IgD-negative memory B cell (primary cell): ENCODE measurements around the gene ZBTB21. TPM values are rescaled to one million over a fixed set of nuclear protein-coding genes. Genes with fewer than 3 reads are reported as not detected.
"Not testable (repeated sequence)": the region's sequence is repeated elsewhere in the genome, so short reads cannot be mapped to it uniquely, and the experiment has no call there.

ENCODE experiments used
- H3K27ac Mint-ChIP-seq, 3 donors: one replicate each; pipeline ENCODE4 v1.8.0; 2020 to 2022; ENCODE audit warnings: mild to moderate bottlenecking in 3 of 3, mixed read lengths in 3 of 3, moderate library complexity in 1 of 3
- H3K27me3 Mint-ChIP-seq: one replicate; pipeline ENCODE4 v1.8.0; 2021; ENCODE audit warnings: mixed read lengths
- H3K36me3 Mint-ChIP-seq: one replicate; pipeline ENCODE4 v1.8.0; 2020; ENCODE audit warnings: mild to moderate bottlenecking, mixed read lengths
- H3K4me1 Mint-ChIP-seq, 3 donors: one replicate each; pipeline ENCODE4 v1.8.0; 2020 to 2022; ENCODE audit warnings: mixed read lengths in 3 of 3, mild to moderate bottlenecking in 1 of 3
- H3K4me3 Mint-ChIP-seq, 4 donors: one replicate each; pipeline ENCODE4 v1.8.0; 2020 to 2022; ENCODE audit warnings: mild to moderate bottlenecking in 4 of 4, mixed read lengths in 4 of 4, moderate library complexity in 3 of 4
- H3K9me3 Mint-ChIP-seq, 3 donors: one replicate each; pipeline ENCODE4 v1.8.0; 2020 to 2021; ENCODE audit warnings: mixed read lengths in 3 of 3, mild to moderate bottlenecking in 1 of 3
- polyA plus RNA-seq: library from polyadenylated mRNA; unstranded; fragments of 300-500 nt; fragmentation: Illumina TruSeq; gene quantifications from one replicate; pipeline ENCODE4 v1.2.3, GENCODE V29; 2021

The ZBTB21 gene
- polyA plus RNA-seq, 1 donor from 2014 or later: 8.0 TPM

GRCh38 chr21:41966872-41967621 is 43.1 kb downstream of the ZBTB21 start:
- peaks cover 27% of the 10 kb centered on the region for H3K27me3 Mint-ChIP-seq
- peaks cover 3 to 6% (median 5%) of the 10 kb centered on the region in 3 donors for H3K4me1 Mint-ChIP-seq
- no peak overlapping the region for H3K4me3 Mint-ChIP-seq
- H3K9me3 Mint-ChIP-seq: no peaks in the 10 kb centered on the region
- H3K27ac Mint-ChIP-seq: no peak overlapping the region
- no peaks in the 10 kb centered on the region for H3K36me3 Mint-ChIP-seq

- H3K36me3 Mint-ChIP-seq: no peaks in the 10 kb centered on the region
- peaks cover 6 to 10% (median 8%) of the 10 kb centered on the region in 3 donors for H3K4me1 Mint-ChIP-seq
- H3K27ac Mint-ChIP-seq: no peak overlapping the region
- H3K27me3 Mint-ChIP-seq: peaks cover 34% of the 10 kb centered on the region
- H3K9me3 Mint-ChIP-seq: no peaks in the 10 kb centered on the region
- no peak overlapping the region for H3K4me3 Mint-ChIP-seq
Measured at GRCh38 chr21:41966041-41966833, 43.9 kb downstream of the ZBTB21 start.

- H3K27me3 Mint-ChIP-seq: peaks cover 35% of the 10 kb centered on the region
- peaks cover 6 to 13% (median 10%) of the 10 kb centered on the region in 3 donors for H3K4me1 Mint-ChIP-seq
- peak overlapping the region in 2 of 4 donors; percentile 22 to 82 for H3K4me3 Mint-ChIP-seq
- H3K36me3 Mint-ChIP-seq: no peaks in the 10 kb centered on the region
- H3K27ac Mint-ChIP-seq: no peak overlapping the region
- H3K9me3 Mint-ChIP-seq: no peaks in the 10 kb centered on the region
Measured at GRCh38 chr21:41965461-41966013, 44.6 kb downstream of the ZBTB21 start.

- Mint-ChIP-seq H3K4me3 (peak overlapping the region in 3 of 4 donors; percentile 22 to 82 (median 52)), H3K36me3 (peaks cover 1% of the 10 kb centered on the region), H3K27me3 (peaks cover 35% of the 10 kb centered on the region), H3K27ac (no peak overlapping the region), H3K9me3 (no peaks in the 10 kb centered on the region), H3K4me1 (peaks cover 8 to 13% (median 10%) of the 10 kb centered on the region in 3 donors)
Measured at GRCh38 chr21:41965045-41965444, 45.1 kb downstream of the ZBTB21 start.

- Mint-ChIP-seq H3K36me3 (peaks cover 1% of the 10 kb centered on the region), H3K27me3 (peaks cover 35% of the 10 kb centered on the region), H3K4me1 (peaks cover 8 to 13% (median 10%) of the 10 kb centered on the region in 3 donors), H3K27ac (no peak overlapping the region), H3K9me3 (no peaks in the 10 kb centered on the region), H3K4me3 (no peak overlapping the region)
Measured at GRCh38 chr21:41964171-41964570, 46.0 kb downstream of the ZBTB21 start.

GRCh38 chr21:41962425-41962966 is 47.7 kb downstream of the ZBTB21 start:
- no peak overlapping the region for H3K27ac Mint-ChIP-seq
- H3K4me3 Mint-ChIP-seq: no peak overlapping the region
- H3K27me3 Mint-ChIP-seq: peaks cover 36% of the 10 kb centered on the region
- peaks cover 8 to 13% (median 10%) of the 10 kb centered on the region in 3 donors for H3K4me1 Mint-ChIP-seq
- H3K36me3 Mint-ChIP-seq: peaks cover 3% of the 10 kb centered on the region
- H3K9me3 Mint-ChIP-seq: no peaks in the 10 kb centered on the region

GRCh38 chr21:41961753-41962152 is 48.4 kb downstream of the ZBTB21 start:
- H3K27me3 Mint-ChIP-seq: peaks cover 43% of the 10 kb centered on the region
- H3K4me1 Mint-ChIP-seq: peaks cover 8 to 13% (median 10%) of the 10 kb centered on the region in 3 donors
- H3K36me3 Mint-ChIP-seq: peaks cover 3% of the 10 kb centered on the region
- no peaks in the 10 kb centered on the region for H3K9me3 Mint-ChIP-seq
- H3K27ac Mint-ChIP-seq: no peak overlapping the region
- no peak overlapping the region for H3K4me3 Mint-ChIP-seq

GRCh38 chr21:41961282-41961701 is 48.9 kb downstream of the ZBTB21 start:
- peaks cover 8 to 13% (median 10%) of the 10 kb centered on the region in 3 donors for H3K4me1 Mint-ChIP-seq
- H3K27me3 Mint-ChIP-seq: peaks cover 46% of the 10 kb centered on the region
- H3K36me3 Mint-ChIP-seq: peaks cover 3% of the 10 kb centered on the region
- H3K9me3 Mint-ChIP-seq: no peaks in the 10 kb centered on the region
- no peak overlapping the region for H3K27ac Mint-ChIP-seq
- H3K4me3 Mint-ChIP-seq: no peak overlapping the region

- H3K4me1 Mint-ChIP-seq: peaks cover 12 to 13% (median 13%) of the 10 kb centered on the region in 3 donors
- H3K27me3 Mint-ChIP-seq: peaks cover 53% of the 10 kb centered on the region
- no peak overlapping the region for H3K27ac Mint-ChIP-seq
- peaks cover 3% of the 10 kb centered on the region for H3K36me3 Mint-ChIP-seq
- no peak overlapping the region for H3K4me3 Mint-ChIP-seq
- H3K9me3 Mint-ChIP-seq: peaks cover 0 to 4% (median 0%) of the 10 kb centered on the region in 3 donors
Measured at GRCh38 chr21:41960386-41960785, 49.8 kb downstream of the ZBTB21 start.

GRCh38 chr21:41959697-41960096 is 50.5 kb downstream of the ZBTB21 start:
- H3K27ac Mint-ChIP-seq, H3K4me3 Mint-ChIP-seq, H3K9me3 Mint-ChIP-seq, H3K36me3 Mint-ChIP-seq: not testable (repeated sequence)
- Mint-ChIP-seq H3K4me1 (peaks cover 8 to 16% (median 11%) of the 10 kb centered on the region in 3 donors), H3K27me3 (peaks cover 51% of the 10 kb centered on the region)

- peaks cover 51% of the 10 kb centered on the region for H3K27me3 Mint-ChIP-seq
- peaks cover 0 to 4% (median 0%) of the 10 kb centered on the region in 3 donors for H3K9me3 Mint-ChIP-seq
- H3K36me3 Mint-ChIP-seq: peaks cover 3% of the 10 kb centered on the region
- H3K4me1 Mint-ChIP-seq: peaks cover 8 to 20% (median 12%) of the 10 kb centered on the region in 3 donors
- H3K27ac Mint-ChIP-seq: no peak overlapping the region
- no peak overlapping the region for H3K4me3 Mint-ChIP-seq
Measured at GRCh38 chr21:41958886-41959563, 51.1 kb downstream of the ZBTB21 start.

GRCh38 chr21:41957991-41958766 is 52.0 kb downstream of the ZBTB21 start:
- Mint-ChIP-seq H3K4me3 (no peak overlapping the region), H3K36me3 (peaks cover 3% of the 10 kb centered on the region), H3K27me3 (peaks cover 47% of the 10 kb centered on the region), H3K4me1 (peaks cover 8 to 20% (median 12%) of the 10 kb centered on the region in 3 donors), H3K9me3 (peaks cover 0 to 4% (median 0%) of the 10 kb centered on the region in 3 donors), H3K27ac (peak overlapping the region in 1 of 3 donors; percentile 31)

- peak overlapping the region in 1 of 4 donors; percentile 68 for H3K4me3 Mint-ChIP-seq
- peaks cover 8 to 23% (median 15%) of the 10 kb centered on the region in 3 donors for H3K4me1 Mint-ChIP-seq
- peaks cover 3% of the 10 kb centered on the region for H3K36me3 Mint-ChIP-seq
- H3K27ac Mint-ChIP-seq: no peak overlapping the region
- H3K27me3 Mint-ChIP-seq: peaks cover 48% of the 10 kb centered on the region
- peaks cover 0 to 4% (median 0%) of the 10 kb centered on the region in 3 donors for H3K9me3 Mint-ChIP-seq
Measured at GRCh38 chr21:41956926-41957729, 53.0 kb downstream of the ZBTB21 start.
